ENCODE results near the gene MMP12.

Gene MMP12

GRCh38 chr11:102850973-102851745 lies 23.6 kb downstream of the MMP12 start:
- no peak for DNase-seq (ENCODE audit: low read depth in 2 of 2, low spot score in 1 of 2)

DNA sequence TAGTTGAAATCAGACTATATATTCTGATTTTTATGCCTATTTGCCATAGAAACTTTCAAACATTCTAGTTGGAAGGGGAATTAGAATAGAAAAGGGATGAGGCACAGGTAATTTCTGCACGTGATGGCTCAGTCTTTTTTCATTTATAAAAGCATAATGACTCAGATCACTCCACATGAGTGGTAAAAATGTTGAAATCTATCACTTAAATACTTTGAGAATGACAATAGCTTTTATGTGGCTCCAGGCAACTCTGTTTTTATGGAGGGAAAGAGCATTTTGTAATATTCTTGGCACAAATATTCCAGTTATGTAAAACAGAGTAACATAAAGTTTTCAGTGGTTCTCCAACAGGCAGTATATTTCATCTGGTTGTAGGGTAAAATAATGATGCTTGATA lies 25.5 kb downstream of the MMP12 start:
- no peak for DNase-seq (ENCODE audit: low read depth in 2 of 2, low spot score in 1 of 2)

GRCh38 chr11:102846292-102846691 lies 28.5 kb downstream of the MMP12 start:
- no peak for DNase-seq (ENCODE audit: low read depth in 2 of 2, low spot score in 1 of 2)

DNA sequence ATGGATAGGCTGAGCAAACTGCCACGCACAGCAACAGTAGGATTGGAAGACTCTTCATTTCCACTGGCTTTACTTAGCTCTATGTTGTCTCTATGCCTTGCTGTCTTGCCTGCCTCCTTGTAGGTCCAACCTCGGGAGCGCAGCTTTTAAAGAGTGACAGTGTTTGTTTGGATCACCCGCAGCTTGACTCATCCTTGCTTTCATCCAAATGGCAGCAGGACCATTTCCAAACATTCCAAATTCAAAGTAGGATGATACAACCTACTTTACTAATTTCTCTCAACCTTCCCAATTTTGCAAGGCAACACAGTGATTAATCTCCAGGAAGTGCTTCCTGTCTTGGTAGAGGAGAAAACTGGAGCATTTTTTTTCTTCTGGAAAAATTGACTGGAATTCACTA lies 31.3 kb downstream of the MMP12 start, which contains the start of gene MMP3:
Gene MMP3, minus strand, starts transcription at position 121 of the 400 bp plus-strand sequence. Its CDS starts 63 bp downstream, at position 58.
- DNase-seq (ENCODE audit: low read depth in 2 of 2, low spot score in 1 of 2), result no peak

DNA sequence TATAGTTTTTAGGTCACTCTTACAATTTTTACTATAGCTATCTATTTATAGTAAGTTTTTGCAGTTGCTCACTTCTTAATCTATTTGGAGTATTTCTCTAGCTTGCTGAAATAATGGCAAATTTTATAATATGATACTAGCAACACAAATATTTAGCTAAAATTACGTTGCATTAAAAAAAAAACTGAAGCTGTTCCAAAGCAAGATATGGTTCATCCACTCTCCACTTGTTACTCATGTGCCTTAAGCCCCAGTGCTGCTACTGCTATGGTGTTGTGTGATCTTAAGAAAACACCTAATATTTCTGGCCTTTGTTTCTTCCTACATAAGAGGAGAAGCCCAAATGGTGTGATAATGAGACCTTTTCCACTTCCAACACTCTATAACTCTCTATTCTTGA lies 31.9 kb downstream of the MMP12 start:
- no peak for DNase-seq (ENCODE audit: low read depth in 2 of 2, low spot score in 1 of 2)

GRCh38 chr11:102840018-102840417 lies 34.8 kb downstream of the MMP12 start:
- DNase-seq (ENCODE audit: low read depth in 2 of 2, low spot score in 1 of 2), result no peak

GRCh38 chr11:102837646-102838045 lies 37.1 kb downstream of the MMP12 start:
- DNase-seq (ENCODE audit: low read depth in 2 of 2, low spot score in 1 of 2), result no peak

DNA sequence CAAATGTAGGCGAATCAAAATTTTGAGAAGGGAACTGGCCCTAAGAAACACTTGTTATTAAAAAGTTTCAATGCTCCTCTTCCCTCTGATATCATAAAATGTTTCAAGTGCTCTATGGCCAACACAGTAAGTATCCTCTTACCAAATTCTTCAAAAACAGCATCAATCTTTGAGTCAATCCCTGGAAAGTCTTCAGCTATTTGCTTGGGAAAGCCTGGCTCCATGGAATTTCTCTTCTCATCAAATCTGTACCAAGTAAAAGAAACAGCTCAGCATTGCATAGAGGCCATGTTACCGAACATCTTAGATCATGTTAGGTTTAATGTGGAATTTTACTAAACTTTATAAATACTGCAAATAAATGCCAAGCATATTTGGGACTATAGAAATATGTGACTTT lies 37.6 kb downstream of the MMP12 start:
- DNase-seq (ENCODE audit: low read depth in 2 of 2, low spot score in 1 of 2), result no peak

DNA sequence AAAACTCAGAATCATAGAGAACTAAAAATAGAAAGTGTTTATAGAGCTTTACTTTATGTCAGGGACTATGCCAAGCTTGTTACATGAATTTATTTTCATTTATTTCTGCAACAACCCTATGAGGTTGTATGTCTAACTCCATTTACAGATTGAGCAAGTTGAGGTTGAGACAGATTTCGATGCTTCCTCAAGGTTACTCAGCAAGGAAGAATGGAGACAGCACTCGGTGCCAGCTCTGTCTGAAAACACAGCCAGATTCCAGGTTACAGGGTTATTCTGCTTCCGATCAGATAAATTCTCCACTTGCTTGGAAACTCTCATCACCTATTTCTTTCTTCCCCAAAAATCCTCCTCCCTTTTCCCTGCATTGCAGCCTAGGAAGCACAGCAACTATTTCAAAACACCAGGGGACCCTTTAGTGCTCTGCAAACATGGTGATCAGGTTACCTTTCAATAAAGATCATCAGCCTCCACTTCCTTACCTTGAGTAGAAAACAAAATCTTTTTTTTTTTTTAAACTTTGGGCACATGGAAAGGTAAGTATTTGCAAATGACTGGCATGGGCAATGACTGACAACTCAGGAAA lies 38.4 kb downstream of the MMP12 start:
- no peak for DNase-seq (ENCODE audit: low read depth in 2 of 2, low spot score in 1 of 2)

DNA sequence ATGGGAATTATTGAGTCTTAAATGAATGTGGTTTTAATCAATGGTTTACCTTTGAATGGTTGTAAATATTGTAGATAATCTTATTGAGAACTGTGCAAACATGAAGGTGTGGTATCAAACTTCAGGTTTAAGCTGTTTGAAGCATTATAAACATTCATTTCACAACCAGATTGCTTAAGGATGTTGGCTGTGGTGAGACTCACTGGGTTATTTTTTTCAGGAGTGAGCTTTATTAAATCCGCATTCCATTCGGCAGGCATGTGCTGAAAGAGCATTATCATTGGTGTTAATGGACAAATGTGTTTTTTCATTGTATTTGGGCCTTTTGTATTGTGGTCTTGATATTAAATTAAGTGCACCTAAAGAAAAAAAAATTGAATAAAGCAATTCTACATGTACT lies 41.1 kb downstream of the MMP12 start:
- DNase-seq (ENCODE audit: low read depth in 2 of 2, low spot score in 1 of 2), result no peak

GRCh38 chr11:102832612-102833011 lies 42.2 kb downstream of the MMP12 start:
- no peak for DNase-seq (ENCODE audit: low read depth in 2 of 2, low spot score in 1 of 2)

DNA sequence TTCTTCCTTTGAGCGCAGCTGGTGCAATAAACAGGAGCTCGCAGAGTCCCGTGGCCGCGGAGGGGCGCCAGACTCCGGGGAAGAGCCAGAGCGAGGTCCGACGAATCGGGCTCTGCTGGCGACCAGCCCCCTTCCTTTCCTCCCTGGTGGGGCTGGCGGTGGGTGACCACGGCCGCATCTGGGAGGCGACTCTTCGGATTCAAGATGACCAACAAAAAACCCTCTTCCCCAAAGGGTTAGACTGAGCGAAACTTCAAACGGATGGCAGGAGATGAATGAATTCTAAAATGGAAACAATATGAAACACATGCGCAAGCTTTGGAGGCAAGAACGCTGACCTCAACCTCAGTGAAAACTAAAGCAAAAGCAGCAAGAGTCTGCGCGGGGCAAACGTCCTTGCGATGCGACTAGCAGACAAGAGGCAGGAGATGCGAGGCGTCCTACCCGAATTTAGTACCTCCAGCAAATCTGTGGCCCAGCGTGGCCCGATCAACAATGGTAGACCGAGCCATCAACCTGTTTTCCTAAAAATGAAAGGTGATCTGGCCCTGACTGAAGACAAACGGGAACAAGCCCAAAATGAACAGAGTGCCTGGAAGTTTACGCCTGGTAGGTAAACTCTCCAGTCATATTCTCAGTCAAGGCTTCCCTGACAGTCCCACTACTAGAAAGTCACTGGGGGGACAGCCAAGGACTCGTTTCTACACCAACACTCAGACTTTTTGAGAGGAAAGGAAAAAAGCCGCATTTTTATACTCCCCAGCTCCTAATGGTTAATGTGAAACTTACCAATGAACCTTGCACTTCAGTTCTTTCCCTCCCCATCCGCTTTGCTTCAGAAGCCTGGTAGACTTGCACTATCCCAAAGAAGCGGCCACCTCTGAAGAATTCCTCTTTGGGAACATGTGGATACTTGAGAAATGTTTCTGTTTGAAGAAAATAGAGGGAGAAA lies 43.0 kb downstream of the MMP12 start:
- no peak for DNase-seq (ENCODE audit: low read depth in 2 of 2, low spot score in 1 of 2)

DNA sequence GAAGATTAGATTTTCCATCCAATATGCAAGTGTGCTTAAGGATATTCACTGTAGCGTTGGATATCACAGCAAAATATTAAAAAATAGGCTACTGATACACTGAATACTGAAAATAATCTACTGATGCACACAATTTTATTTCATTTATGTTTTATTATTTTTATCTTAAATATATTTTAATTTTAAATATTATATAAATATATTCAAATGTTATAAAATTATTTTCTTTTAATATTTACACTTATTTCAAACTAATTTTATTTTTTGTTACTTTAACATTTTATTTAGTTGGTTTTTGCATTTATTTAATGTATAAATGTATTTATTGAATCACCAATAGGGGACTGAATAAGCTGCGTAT lies 43.7 kb downstream of the MMP12 start:
- DNase-seq (ENCODE audit: low read depth in 2 of 2, low spot score in 1 of 2), result no peak

GRCh38 chr11:102830001-102830727 lies 44.6 kb downstream of the MMP12 start:
- DNase-seq (ENCODE audit: low read depth in 2 of 2, low spot score in 1 of 2), result no peak

GRCh38 chr11:102829316-102830000 lies 45.3 kb downstream of the MMP12 start:
- DNase-seq (ENCODE audit: low read depth in 2 of 2, low spot score in 1 of 2), result no peak

GRCh38 chr11:102824556-102824955 lies 50.2 kb downstream of the MMP12 start:
- no peak for DNase-seq (ENCODE audit: low read depth in 2 of 2, low spot score in 1 of 2)

DNA sequence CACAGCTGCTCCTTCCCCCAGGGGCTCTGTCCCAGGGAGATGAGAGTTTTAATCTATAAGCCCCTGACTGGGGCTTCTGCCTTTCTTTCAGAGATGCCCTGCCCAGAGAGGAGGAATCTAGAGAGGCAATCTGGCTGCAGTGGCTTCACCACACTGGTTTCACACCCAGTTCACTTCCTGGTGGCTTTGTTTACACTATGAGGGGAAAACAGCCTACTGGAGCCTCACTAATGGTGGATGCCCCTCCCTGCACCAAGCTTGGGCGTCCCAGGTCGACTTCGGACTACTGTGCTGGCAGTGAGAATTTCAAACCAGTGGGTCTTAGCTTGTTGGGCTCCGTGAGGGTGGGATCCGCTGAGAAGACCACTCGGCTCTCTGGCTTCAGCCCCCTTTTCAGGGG lies 55.3 kb downstream of the MMP12 start:
- DNase-seq (ENCODE audit: low read depth in 2 of 2, low spot score in 1 of 2), result no peak

GRCh38 chr11:102813484-102813883 lies 61.3 kb downstream of the MMP12 start:
- no peak for DNase-seq (ENCODE audit: low read depth in 2 of 2, low spot score in 1 of 2)
